GM19395 (cell line): ENCODE results near the gene ELF5.

Experiments used
- ATAC-seq: cut with Tn5 transposase; IDR thresholded peaks from one replicate; pipeline ENCODE4 v1.9.1; 2021; ENCODE audit warnings: mild to moderate bottlenecking, moderate library complexity; ENCODE audit not compliant: unreplicated experiment

ELF5 gene

DNA sequence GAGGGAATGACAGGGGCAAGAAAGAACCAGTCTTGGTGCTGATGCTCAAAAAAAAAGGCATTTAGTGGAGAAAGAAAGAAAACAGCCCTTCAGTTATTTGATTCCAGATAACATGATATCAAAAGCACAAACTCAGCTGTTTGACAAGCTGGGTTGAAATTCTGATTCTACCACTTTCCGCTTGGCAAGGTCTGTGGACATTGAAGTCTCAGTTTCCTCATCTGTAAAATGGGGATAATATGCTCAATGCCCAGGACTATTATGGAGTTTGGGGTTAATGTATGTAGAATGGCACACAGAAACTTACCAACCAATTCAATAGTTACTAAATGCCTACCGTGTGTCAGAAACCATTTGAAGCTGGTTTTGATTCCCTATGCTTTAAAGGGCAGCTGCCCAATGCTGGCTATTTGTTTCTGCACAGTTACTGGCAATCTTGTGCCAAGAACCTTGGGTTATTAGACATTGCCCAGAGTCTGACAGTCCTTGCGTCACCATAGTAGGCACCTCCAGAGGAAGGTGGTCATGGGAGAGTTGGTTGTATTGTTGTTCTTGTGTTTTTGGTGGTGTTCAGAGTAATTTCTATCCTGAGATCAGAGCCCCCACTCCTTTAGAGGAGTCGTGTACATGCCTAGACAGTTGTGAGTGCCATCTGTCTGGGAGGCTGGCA lies 19.5 kb downstream of the ELF5 start:
- ATAC-seq: no peak

DNA sequence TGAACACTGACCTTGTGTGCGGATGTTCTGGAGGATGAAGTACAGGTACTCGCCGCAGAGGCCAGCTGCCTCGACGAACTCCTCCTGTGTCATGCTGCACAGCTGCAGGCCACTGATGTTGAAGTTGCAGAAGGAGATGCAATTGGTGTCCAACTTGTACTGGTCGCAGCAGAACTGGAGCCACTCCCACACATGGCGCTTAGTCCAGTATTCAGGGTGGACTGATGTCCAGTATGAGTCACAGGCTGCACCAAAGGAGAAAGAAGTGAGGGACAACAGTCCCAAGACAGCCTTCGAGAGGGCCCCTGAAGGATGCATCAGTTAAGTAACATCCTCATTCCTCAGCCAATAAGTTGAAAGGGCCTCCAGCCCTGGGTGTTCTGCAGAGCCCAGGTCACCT lies 20.1 kb downstream of the ELF5 start:
- no peak for ATAC-seq

DNA sequence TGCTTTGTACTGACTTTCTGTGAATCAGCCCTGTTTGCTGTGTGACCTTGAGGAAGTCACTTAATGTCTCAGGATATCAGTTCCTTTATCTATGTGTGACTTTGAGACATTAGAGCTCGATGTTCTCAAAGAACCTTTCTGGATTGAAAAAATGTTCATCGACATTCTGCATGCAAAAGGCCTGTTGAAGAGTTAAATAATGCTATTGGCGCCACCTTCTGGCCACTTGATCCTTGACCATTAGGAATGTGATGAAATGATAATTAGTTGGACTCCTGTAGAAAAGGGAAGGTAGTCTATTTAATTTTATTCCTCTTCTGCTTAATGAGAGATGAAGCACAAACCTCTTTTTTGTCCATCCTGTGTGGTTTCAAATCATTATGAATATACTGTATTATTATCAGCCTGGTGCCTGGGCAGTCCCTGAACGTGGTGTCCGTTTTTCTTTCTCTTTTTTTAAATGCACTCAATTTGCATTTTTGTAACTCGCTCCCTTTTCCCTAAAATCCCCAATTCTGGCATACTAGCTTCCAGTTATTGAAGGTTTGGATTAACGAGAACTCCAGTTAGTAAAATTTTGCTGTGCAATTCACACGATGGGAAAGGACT lies 20.7 kb downstream of the ELF5 start:
- ATAC-seq: no peak

DNA sequence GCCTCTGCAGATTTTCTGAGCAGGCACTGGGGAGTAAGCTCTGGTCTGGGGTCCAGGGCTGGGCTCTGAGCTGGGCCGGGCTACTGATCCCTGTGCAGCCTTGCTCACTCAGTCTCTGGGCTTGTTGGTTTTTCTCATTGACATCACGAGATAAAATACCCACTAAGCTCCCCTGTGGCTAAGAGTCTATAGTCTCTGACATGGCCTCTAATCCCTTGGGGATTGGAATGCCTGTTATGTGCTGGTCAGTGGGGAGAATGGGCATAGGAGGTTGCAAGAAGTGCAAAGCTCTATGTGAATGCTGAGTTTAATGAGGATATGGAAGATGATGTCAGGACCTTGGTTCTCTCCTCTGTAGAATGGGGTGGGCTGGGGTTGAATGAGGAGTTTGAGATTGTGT lies 23.3 kb downstream of the ELF5 start:
- no peak for ATAC-seq

DNA sequence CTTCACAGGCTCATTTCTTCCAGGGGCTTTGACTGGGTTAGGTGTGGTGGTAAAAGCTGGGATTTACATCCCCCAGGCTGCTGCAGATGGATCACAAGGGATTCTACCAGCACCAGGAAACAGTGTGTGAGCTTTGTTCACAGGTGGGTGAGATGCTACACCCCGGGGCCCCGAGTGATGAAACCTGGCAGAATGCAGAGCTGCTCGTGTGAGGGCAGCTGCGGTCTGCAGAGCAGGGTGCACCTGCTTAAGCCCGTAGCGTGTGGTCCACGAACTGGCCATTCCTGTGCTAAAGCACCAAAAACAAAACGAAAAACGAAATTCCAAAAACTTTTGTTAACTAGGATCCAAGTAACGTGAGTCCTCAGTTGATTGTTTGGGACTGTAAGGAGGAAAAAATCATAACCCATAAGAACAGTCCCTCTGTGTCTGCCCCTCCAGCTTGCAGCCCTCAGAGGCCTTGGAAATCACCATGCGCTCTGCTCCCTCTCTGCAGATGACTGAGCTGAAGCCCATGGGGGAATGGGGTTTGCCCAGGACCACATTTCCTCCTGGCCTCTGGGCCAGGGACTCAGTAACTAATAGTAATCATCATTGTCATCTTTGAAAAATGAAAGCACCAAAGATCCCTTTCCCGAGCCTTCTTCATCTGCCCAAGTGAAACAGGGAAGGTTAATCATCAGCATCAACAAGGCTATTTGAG lies 24.6 kb downstream of the ELF5 start:
- no peak for ATAC-seq

DNA sequence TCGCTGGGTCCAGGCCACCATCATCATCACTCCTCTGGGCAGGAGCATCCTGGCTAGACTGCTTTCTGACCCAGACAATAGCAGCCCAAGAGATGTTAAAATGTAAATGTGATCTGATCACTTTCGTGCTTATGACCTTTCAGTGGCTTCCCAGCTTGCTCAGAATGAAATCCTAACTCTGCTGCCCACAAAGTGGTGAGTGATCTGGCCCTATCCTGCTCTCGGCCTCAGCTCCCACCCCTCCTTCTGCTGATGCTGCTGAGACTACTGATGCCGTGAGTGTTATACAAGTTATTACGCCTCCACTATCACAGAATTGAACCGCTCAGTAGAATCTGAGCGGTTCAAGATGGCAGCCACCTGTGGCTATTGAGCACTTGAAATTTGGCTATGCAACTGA lies 26.2 kb downstream of the ELF5 start:
- no peak for ATAC-seq

DNA sequence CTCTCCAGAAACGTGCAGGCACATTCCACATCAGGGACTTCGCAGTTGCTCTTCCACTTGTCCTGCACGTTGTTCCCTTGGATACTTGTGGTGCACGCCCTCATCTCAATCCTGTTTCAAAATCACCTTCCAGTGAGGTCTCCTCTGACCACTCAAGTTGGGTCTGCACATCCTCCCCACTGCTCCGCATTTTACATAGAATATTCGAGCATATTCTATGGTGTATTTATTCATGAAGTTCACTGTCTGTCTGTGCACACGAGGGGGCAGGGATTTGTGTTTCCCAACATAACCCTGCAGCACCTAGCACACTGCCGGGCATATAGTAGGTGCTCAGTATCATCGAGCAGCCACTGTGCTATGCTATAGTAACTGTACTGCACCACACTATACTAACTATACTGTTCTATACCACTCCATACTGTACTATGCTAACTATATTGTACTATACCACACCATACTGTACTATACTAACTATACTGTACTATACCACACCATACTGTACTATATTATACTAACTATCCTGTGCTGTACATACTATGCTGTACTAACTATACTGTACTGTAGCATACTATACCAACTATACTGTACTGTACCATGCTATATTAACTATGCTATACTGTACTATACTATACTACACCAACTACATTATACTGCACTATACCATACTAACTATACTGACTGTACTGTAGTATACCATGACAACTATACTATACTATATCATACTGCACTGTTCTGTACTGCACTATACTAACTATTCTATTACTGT lies 30.3 kb downstream of the ELF5 start:
- no peak for ATAC-seq

DNA sequence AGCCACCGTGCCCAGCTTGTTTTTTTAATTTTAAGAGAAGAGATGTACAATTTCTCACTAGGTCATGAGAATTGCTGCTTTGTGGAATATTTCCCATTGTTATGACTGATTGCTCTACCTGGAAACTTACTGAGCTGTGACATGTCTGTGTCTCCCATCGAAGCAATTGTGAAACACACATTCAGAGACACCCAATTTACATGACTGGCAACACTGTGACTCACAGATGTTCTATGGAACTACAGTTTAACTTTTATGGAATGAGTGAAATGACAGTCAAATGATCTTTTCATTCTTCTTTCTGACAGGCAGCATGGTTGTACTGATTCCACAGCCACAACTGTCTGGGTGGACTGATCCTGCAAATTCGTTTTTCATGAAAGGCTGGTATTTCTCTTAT lies 32.3 kb downstream of the ELF5 start:
- ATAC-seq: no peak

DNA sequence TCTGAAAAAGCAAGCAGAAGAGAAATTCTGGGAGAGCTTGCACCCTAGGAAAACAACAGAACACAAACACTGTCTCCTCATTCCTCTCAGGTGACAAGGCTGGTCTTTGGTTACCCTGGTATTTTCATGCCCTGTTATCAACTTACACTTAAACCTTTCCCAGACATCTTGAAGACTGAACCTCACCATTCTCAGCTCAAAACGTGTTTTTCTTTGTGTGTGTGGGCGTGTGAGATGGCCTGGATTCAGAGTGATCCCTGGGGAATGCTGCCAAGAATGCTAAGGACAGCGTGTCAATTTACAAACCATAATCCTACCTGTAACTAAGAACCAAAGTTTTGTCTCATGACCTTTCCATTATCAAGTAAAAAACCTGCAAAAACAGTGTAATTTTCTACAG lies 33.3 kb downstream of the ELF5 start:
- no peak for ATAC-seq

DNA sequence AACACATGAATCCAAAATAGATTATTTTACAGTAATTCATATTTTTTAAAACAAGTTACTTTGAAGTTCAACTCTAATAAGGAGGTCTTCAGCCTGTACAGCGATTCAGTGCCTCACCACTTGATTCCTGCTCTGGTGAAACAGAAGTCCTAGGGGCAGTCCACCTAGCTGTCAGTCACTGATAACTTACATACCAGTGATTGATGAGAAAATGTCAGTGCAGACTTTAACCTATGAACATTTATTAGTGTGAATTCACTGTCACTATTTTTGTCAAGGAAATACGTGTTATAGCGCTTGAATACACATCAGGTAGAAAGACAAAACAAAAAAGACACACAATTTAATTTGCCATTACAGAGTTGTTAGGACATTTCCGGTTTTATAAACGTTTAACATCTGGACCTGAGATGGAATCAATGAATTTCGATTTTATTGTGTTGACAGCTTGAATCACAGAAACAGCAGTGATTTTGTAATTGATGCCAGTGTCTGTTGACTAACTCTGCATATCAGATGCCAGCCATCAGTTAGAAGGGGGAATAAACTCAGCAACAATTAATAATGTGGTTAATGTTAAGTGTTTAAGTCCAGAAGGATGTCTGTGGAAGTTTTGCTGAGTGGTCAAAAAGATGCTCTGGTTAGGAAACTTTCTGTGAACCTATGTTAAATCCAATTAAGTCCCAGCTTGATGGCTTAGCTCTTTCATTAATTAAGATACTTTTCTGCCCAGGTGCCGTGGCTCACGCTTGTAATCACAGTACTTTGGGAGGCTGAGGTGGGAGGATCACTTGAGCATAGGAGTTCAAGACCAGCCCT lies 34.5 kb downstream of the ELF5 start:
- no peak for ATAC-seq

DNA sequence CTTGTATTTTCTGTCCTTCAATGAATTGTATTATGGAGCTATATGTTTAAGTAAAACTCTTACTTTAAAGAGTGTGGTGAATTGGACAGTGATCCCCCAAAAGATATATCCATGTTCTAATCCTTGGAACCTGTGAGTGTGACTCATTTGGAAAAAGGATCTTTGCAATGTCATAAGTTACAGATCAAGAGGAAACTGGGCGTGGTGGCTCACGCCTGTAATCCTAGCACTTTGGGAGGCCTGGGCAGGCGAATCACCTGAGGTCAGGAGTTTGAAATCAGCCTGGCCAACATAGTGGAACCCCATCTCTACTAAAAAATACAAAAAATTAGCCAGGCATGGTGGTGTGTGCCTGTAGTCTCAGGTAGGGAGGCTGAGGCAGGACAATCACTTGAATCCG lies 36.7 kb downstream of the ELF5 start:
- ATAC-seq: no peak

DNA sequence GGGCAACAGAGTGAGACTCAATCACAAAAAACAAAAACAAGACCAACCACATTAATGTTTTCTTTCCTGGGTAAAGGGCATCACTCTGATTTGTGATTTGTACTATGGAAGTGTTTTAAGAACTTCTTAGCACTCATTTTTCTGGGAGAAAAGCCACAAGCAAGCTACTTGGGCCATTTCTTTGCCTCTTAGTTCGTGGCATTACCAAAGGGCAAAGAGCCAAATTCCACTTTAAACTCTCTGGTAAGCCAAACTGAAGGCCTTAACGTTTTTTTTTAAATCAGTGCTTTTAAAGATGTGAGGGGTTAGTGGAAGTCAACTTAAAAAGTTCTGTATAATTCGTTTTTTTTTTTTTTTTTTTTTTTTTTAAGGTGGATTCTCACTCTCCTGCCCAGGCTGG lies 37.9 kb downstream of the ELF5 start:
- ATAC-seq: no peak

DNA sequence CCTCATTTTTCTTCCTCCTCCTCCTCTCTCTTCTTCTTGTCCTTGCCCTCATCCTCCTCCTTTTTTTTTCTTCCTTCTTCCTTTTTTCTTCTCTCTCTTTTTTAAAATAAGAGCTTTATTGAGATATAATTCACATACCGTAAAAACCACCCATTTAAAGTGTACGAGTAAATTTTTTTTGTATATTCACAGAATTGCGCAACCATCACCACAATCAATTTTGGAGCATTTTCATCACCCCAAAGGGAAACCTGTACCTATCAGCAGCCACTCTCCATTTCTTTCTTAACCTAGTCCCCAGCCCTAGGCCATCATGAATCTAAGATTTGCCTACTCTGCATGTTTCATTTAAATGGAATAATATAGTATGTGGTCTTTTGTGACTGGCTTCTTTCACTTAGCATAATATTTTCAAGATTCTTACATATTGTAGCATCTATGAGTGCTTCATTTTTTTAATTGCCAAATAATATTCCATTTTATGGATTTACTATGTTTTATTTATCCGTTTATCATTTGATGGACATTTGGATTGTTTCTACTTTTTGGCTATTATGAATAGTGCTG lies 39.9 kb downstream of the ELF5 start:
- ATAC-seq: no peak

DNA sequence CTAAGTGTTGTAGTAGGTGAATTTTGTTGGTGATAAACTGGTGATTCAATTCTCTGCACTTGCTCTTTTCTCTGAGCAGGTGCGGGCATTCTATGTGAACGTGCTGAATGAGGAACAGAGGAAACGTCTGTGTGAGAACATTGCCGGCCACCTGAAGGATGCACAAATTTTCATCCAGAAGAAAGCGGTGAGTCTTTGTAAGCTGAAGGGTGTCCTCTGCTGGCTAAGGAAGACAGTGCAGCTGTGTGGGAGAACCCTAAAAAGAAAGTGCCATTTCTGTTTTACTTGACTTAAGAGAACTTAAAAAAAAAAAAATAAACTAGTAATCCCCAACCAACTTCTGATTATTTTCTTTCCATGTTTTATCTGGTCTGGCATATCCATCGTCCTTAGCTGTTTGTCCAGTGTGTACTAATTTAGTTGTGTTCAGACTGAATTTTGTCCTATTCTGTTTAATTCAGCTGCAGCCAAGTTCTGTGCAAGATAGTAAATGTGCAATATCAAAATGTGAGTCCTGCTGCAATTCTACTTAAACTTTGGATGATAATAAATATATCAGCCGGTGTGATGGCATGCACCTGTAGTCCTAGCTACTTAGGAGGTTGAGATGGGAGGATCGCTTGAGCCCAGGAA lies 45.3 kb downstream of the ELF5 start:
- ATAC-seq: no peak

DNA sequence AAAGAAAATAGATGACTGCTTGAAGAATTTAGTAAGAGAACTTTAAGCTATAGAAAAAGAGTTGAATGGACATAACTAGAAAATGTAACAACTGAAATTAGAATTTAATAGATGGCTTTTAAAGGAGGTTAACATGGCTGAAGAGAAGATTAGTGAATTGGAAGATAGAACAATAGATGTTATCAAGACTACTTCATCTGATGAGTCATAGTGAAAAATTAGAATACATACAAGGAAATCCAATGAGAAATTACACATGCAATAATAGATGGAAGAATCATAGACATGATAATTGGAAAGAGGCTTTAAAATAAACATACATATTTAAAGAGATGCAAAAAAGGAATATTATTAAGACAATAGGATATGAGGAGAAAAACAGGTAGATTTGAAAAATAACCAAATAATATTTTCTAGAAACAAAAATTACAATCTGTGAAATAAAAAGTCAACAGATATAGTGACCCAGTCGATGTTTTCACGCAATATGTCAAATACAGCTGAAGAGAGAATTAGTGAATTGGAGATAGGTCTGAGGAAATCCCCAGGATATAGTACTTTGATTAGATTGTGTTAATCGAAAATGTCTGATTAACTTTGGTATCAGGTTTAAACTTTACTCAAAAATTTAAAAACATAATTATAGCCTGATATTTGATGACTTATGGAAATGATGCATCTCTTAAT lies 46.6 kb downstream of the ELF5 start:
- no peak for ATAC-seq

DNA sequence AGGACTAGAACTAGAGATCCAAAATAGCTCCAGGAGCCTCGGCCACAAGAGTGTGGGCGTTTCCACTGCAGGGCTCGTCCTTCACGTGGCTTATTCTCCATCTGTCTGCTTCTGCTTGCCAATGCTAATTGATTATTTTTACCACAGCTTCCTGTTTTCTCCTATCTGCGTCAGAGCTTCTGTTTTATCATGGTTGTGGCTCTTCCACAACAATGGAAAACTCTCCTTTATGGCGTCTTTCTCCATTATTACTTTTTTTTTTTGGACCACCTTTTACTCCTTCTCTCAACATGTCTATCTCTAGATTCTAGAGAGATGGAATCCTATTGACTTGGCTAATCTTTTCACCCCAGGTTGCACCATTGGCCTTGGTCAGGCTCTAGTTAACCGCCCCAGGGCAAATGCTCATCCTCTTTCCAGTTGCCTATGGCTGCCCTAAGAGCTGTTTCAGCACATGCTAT lies 49.0 kb downstream of the ELF5 start:
- no peak for ATAC-seq

DNA sequence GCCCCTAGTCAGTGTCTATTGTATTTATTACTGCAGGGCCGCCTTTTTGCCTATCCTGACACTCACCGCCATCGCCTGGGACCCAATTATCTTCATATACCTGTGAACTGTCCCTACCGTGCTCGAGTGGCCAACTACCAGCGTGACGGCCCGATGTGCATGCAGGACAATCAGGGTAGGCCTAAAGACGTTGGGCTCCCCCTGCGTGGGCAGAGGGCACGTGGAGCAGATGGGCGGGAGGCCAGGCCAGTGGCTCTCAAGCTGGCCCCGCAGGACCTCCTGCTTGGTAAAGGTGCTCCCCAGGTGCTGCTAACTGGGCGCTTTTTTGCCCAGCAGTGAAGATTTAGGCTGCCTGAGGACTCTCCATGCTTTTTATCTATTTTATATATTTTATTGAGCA lies 52.4 kb downstream of the ELF5 start:
- no peak for ATAC-seq

DNA sequence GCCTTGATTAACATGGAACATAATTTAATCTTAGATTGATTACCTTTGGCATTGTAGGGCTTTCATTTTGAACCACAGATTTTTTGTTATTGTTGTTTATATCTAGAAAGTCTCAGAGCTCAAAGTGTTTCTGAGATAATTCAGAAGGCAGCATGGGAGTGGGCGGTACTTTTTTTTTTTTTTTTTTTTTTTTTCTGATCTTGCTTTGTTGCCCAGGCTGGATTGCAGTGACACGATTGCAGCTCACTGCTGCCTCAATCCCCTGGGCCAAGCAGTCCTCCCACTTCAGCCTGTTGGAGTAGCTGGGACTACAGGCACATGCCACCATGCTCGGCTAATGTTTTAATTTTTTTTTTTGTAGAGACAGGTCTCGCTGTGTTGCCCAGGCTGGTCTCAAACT lies 53.3 kb downstream of the ELF5 start:
- no peak for ATAC-seq

DNA sequence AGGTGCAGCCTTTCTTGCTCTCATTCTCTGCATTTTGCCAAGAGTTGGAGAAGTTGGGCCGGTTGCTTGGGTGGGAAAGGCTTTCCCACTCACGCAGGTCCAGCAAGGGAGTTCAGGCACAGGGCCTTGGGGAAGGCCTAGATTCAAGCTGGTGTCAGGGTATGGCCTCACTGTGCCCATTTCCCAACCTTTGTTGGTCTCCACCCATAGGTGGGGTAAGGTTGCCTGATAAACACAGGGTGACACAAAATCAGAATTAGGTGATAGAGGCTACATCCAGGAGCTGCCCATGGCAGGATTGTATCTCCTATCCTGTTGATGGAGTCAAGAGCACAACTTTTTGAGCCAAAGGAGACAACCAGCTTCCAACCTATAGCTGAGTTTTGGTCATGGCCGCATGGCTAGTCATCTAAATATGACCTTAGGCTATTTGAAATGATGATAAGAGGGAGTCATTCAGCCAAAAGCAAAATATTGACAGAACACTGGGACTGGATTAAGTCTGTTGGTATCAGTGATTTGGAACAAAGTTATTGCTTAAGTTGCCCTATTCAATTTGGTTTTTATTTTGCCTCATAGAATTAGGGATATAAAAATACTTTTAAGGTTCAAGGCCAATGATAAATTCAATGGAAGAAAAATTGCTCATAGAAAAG lies 54.0 kb downstream of the ELF5 start:
- ATAC-seq: no peak
